Suppressor macrophage (primary cell): ENCODE results near the gene C16orf95.

Source experiments
- DNase-seq, 4 experiments: peaks; one replicate each; pipeline ENCODE4 v3.0.0-alpha.2; 2020 to 2022

Gene C16orf95

DNA sequence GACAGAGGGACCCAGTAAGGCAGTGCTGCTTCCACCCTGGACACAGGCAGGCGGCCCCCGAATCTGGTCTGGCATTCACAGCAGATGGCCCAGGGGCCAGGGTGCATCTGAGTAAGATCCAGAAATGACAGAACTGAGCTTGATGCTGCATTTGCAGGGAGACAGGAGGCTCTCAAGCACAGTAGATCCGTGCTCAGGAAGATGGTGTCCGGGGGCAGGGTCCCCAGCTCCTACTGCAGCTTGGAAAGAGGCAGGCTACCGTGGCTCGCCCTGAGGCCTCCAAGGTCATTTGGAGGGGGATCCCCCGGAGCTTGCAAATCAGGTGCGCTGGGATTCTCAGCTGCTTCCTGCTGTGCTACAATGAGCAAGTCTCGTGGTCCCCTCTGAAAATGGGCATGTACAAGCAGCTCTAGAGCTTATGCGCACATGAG lies 2.2 kb downstream of the C16orf95 start:
- DNase-seq: no peak

DNA sequence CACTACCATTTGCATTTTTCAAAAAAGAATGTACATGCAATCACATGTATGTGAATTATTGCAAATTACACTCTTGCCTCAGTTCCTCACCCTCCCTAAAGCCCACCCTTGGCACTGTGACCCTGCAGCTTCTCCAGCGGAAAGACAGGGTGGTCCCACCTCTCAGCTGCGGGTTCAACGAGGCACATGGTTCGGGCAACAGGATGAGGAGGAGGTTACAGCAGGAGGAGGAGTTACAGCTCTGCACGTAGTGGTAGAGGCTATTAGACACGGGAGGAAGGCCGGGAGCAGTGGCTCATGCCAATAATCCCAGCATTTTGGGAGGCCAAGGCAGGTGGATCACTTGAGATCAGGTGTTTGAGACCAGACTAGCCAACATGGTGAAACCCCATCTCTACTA lies 5.2 kb downstream of the C16orf95 start:
- DNase-seq: no peak

DNA sequence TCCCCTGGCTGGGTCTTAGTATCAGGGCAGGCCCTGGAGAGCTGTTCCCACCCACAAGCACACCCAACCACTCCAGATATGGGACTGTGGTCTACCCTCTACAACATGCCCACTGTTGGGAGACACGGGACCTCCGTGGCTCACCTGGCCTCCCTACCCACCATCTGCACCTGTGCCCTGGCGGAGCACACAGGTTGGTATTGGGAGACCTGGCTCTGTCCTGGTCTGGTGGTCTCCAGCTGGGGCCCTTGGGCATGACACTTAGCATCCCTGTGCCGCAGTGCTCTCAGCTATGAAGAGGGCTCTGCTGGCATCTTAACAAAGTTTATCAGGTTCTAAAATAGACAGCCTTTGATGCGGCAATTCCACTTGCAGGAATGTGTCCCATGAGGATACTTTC lies 5.8 kb downstream of the C16orf95 start:
- DNase-seq: no peak

GRCh38 chr16:87310610-87311009 lies 6.6 kb downstream of the C16orf95 start:
- no peak for DNase-seq

GRCh38 chr16:87309620-87310525 lies 7.3 kb downstream of the C16orf95 start:
- DNase-seq: no peak

DNA sequence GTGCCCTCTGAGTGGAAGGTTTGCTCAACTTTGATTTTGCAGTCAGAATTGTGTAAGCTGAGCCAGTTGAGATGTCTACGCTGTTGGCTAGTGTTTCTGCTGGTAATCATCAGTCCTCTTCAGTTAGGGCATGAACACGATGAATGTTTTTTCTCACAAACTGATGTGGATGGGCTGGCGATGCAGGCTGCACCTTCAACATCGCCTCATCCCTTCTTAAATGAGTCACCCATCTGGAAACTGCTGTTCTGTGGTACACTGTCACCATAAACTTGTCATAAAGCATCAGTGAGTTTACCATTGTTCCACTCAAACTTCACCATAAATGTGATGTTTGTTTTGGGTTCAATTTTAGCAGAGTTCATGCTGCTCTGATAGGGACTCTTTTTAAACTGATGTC lies 8.4 kb downstream of the C16orf95 start:
- DNase-seq: no peak

DNA sequence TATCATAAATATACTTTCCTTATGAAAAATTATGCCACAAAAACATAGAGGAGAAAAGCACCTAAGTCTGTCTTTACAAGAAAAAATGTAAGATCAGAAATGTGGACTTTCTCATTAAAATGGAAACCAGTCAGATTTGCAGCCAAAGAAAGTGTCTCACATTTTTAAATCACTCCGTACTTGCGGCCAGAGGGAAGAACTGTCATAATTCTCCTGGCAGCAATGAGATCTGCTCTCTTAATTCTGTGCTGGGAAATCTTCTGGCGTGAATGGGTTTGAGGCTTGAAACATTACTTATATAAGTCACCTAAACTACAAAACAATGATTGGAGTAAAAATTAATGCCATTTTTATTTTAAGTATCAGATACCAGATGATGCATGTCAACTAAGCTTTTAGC lies 10.7 kb downstream of the C16orf95 start:
- DNase-seq: no peak

DNA sequence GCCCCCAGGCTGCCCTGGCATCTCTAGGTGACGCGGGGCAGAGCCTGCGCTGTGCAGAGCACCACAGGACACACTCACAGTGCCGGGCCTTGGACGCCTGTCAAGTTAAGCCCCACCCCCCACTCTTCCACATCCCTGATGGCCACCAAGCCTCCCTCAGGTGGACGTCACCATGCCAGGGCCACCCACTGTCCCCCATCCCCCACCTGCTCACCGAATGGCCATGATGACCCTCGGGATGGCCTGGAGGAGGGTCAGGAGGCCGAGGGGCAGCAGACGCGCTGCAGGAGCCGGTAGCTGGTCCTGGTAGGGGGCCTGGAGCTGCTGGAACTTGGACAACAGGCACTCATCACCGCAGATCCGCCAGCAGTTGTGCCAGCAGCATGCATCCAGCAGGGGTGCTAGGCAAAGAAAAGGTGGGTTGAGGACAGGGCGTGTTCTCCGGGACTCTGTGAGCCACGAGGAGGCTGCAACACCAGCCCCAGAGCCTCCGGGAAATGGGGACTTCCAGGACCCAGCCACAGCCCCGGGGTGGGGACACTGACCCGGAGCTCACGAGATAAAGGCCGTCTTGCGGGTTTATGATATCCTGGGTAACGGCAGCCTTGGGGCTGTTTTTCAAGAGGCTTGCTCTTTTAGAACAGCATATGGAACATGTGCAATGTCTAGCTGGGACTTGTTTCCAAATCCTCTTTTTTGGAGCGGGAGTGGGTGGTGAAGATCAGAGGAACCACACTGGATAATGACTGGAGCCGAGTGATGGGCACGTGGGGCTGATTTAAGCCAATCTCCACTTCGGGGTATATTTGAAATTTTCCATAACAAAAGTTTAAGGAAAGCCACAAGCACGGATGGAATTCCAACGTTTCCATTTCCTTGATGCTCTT lies 11.4 kb downstream of the C16orf95 start:
- DNase-seq: no peak

- DNase-seq: peak in 3 of 4 experiments; percentile 11 to 47 (median 41)
Measured at GRCh38 chr16:87304951-87305350, 12.2 kb downstream of the C16orf95 start.

DNA sequence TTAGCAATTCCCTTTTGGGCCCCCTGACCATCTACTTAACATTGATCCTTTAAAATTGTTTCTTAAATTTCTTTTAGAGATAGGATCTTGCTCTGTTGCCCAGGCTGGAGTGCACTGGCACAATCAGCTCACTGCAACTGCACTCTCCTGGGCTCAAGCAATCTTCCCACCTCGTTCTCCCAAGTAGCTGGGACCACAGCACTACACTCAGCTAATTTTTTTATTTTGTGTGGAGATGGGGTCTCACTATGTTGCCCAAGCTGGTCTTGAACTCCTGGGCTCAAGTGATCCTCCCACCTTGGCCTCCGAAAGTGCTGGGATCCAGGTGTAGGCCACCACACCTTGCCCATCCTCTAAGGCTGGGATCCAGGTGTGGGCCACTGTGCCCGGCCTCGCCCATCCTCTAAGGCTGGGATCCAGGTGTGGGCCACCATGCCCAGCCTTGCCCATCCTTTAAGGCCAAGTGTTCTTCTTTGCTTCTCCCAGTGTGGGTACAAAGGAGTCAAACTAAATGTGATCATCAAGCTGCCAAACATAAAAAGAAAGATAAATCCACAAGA lies 13.2 kb downstream of the C16orf95 start:
- no peak for DNase-seq

- DNase-seq: no peak
Measured at GRCh38 chr16:87303431-87303930, 13.7 kb downstream of the C16orf95 start.

DNA sequence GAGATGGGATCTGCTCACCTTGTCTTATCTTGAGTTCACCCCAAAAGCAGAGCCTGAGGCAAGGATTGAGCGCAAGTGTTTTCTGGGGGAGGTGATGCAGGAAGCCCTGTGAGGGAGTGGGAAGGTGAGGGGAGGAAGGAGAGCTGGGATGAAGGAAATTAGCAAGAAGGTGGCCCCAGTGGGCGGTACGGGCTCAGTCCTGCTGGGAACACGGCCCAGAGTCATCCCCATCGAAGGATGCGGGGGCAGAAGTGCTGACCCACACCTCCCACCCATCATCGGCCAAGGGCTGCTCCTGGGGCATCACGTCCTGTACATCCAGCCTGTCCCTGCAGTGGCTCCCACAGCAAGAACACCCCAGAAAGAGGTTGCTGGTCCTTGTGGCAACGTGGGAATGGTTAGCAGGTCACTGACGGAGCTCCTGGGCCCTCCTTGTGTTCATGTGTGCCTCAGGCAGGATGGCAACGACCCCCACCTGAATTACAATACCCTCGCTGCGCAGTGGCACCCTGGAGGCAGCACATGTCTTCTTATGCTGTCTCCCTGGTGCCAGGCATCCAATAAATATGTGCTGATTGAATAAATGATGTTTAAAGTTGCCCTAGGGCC lies 18.2 kb downstream of the C16orf95 start:
- DNase-seq: no peak

DNA sequence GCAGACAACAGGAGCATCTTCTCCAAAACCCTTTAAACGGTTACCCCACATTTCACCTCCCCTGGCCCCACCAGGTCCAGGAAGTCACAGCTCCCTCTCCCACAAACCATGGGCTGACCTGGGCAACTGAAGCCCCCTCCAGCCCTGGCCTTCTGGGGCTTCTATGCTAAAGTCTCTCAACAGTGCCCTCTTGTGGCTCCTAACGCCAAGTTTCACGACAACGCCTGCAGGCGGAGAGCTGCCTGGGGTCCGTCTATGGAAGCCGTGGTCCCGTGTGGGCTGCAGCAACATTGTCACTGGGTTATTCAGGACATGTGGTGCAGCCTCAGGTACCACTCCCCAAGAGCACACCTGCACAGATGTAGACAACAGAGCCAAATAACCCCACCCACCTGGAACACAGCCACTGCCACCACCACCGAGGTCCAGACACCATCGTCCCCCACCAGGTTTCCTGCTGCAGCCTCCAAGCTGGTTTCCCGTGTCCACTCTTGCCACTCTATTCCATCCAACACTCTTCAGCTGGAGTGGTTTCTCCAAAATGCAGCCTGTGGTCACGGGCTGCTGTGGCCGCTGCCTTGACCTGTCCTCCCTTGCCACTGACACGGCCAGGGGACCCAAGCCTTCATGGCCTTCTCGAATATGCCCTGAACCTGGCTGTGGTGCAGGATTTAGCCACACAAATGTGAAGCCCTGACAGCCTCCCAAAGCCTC lies 19.1 kb downstream of the C16orf95 start:
- DNase-seq: peak; percentile 33 to 58 (median 48)

- no peak for DNase-seq
Measured at GRCh38 chr16:87297407-87297806, 19.8 kb downstream of the C16orf95 start.

DNA sequence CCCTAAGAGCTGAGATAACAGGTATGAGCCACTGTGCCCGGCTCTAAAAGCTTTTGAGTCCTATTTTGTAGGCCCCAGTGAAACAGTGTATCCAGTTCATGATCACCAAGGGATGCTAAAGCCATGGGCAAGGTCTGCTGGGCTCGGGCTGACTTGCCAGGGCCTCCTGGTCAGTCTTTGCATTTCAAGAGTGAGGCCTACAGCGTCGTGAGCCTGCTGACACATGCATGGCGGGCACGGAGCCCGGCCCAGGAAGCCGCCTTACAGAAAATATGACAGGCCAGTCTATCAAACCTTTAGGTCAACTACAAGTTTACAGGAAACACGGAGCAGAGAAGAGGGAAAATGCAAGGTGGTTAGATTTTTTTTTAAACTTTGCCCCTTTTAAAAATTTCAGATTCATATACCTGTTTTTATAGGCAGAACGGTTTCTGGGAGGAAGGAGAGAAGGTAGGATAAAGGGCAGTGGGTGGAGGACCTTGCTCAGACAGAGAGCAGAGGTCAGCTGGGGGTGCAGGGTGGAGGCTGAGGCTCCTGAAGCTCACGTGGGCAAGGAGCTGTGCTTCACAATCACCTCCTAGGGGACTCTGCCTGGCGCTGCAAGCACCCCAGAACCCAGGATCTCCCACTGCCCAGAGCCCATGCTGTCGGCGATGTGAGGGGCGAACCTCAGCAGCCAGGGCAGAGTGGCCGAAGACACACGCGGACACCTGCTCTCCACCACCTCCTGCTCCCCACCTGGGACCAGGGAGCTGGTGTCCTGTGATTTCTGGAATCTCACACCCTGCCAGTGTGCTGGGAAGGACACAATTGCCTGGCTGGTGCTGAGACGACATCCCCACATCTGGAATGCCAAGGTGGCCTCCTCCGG lies 21.3 kb downstream of the C16orf95 start:
- no peak for DNase-seq

GRCh38 chr16:87295259-87295658 lies 21.9 kb downstream of the C16orf95 start:
- peak in 1 of 4 experiments; percentile 16 for DNase-seq

GRCh38 chr16:87293990-87294389 lies 23.2 kb downstream of the C16orf95 start:
- DNase-seq: no peak

GRCh38 chr16:87291944-87292343 lies 25.2 kb downstream of the C16orf95 start:
- DNase-seq: no peak

GRCh38 chr16:87288753-87289362 lies 28.3 kb downstream of the C16orf95 start:
- no peak for DNase-seq
